ENCODE data around the gene NT5DC2.

GRCh38 chr3:52515192-52515591 lies 18.5 kb downstream of the NT5DC2 start:
- TF ChIP-seq CTCF (conservative IDR thresholded peaks at IDR 0.05; ENCODE audit: low read depth, low read length) (no peak), EZH2 (IDR thresholded peaks at IDR 0.05; ENCODE audit: low read length, unreplicated experiment) (no peak), EZH2phosphoT487 (IDR thresholded peaks at IDR 0.05; ENCODE audit: borderline replicate concordance, low read length) (no peak)

All from PC-3 (cell line).